GM19043 (cell line): Measurements from ENCODE around the gene CRYBA4.

Experiments used
- ATAC-seq: cut with Tn5 transposase; IDR thresholded peaks from one replicate; pipeline ENCODE4 v1.9.1; 2021; ENCODE audit warnings: low read depth; ENCODE audit not compliant: unreplicated experiment

CRYBA4 gene

DNA sequence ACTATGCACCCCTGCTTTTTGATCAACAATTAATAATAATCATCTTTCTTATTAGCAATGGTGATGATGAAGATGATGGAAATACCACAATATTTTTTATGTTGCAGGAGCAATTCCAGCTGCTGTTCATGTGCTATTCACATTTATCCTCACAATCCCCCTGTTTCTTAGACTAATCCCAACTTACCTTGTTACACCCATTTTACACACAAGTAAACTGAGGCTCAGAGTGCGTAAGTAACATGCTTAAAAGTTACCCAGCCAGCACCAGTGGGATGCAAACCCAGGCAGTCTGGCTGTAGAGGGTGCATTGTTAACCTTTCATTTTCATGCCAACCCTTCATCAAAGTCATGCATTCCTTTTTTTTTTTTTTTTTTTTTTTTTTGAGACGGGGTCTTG is 1.6 kb upstream of the CRYBA4 start:
- ATAC-seq = no peak

DNA sequence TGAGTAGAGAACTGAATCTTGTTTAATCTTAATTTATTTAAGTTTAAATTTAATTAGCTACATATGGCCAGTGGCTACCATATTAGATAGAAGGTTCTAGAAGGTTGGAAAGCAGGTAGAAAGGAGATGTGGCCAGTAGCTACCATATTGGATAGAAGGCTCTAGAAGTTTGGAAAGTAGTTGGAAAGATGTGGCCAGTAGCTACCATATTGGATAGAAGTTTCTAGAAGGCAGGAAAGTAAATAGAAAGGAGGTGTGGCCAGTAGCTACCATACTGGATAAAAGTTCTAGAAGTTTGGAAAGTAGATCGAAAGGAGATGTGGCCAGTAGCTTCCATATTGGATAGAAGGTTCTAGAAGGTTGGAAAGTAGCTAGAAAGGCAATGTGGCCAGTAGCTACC is 2.2 kb downstream of the CRYBA4 start:
- ATAC-seq = no peak

DNA sequence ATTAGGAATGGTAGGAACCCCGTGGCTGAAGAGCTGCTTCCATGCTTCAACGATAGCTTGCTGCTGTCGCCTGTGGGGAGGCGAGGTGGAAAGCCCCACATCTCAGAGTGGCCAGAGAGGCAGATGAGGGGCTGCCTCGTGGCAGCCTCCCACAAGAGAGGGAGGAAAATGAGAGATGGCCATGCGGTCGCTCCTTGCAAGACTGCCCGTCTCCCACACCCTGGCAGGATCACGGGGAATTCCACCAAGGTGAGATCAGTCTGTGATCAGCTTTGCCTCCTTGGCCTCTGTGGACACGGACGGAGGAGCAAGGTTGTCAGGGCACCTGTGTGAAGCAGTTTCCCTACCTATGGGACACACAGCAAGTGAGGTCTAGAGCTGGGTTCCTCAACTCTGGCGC is 3.0 kb downstream of the CRYBA4 start:
- no peak for ATAC-seq

DNA sequence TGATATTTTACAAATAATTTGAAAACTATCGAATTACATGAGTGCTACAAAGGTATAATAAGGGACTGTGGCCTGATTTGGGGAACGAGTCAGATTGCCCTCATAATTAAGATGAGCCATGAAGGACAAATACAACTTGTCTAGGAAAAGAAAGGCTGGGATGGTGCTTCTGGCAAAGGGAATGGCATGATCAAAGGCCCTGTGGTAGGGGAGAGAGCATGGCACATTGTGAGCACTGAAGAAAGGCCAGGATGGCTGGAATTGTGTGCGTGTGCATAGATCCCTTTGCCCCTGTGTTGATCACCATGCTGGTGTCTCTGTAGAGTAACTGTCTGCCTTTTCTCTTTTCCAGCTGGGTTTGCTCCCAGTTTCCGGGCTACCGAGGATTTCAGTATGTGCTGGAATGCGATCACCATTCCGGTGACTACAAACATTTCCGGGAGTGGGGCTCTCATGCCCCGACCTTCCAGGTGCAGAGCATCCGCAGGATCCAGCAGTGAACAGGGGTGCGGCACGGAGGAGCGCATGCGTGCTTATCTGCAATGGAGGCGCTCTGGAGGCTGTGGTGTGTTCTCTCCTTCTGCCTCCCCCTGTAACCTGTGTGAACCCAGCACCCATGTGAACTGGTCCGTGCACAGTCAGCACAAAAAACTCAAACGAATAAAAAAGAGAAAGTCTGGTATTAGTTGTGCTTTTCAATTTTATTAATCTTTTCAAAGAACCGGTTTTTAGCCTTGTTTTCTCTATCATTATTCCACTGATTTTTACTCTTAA is 8.4 kb downstream of the CRYBA4 start:
- ATAC-seq = no peak

DNA sequence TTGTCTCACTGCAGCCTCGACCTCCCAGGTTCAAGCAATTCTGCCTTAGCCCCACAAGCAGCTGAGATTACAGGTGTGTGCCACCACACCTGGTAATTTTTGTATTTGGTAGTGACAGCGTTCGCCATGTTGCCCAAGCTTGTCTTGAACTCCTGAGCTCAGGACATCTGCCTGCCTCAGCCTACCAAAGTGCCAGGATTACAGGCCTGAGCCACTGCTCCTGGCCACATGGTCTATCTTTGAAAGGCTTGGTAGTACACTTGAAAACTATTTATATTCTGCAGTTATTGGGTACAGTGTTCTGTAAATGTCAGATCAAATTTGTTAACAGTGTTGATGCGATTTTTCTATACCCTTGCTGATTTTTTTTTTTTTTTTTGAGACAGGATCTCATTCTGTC is 9.5 kb downstream of the CRYBA4 start:
- ATAC-seq = no peak

DNA sequence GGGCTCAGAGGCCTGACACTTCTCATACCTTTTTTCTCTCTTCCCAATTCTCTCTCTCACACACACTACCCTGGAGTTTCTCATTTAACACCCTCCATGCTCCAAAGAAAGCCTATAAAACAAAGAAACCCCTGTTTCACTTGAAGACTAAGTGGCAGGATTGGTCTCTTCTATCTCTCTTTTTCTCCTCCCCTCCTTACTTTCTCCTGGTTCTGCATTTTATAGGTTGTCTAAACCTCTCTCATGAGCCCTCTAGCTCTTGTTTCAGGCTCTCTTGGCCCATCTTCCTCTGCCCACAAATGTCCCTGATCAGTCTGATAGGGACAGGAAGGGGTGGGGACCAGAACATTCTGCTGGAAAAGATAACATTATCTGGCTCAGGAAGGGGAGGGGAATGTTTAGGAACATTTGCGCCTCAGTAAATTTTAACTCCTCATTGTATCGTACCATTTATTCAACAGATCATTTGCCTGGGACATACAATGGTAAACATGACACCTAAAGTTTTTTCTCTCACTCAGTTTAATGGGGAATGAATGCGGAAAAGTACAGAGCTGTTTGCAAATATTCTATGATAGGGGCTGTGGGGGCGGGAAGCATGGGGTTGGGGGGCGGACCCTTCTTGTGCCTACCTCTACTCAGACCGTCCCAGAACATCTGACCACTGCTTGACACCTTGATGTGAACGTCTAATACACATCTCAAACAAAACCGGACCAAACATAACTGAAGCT is 10.8 kb downstream of the CRYBA4 start:
- no peak for ATAC-seq

DNA sequence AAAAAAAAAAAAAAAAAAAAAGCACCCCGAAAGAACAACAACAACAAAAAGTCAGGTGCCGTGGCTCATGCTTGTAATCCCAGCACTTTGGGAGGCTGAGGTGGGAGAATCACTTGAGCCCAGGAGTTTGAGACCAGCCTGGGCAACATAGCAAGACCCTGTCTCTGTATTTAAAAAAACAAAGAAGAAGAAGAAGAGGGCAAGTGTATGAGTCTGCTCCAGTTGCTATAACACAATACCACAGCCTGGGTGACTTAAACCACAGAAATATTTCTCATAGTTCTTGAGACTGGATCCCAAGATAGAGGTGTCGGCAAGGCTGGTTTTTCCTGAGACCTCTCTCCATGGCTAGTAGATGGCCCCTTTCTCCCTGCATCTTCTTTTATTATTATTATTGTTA is 12.4 kb downstream of the CRYBA4 start:
- ATAC-seq = no peak

DNA sequence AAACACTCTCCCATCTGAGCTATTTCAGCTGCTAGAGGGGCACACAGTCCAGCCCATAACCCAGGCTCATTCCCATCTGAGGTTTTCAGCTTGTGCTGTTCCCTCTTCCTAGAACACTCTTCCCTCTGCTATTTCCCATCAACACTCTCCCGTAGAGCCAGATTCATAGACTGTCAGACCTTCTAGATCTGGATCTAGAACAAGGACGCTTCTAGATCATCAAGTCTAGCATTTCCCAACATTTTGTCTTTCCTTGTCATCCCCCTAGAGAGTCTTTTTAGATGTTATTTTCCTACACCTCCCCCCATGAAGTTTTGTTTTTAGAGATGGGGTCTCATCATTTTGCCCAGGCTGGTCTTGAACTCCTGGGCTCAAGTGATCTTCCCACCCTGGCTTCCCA is 13.4 kb downstream of the CRYBA4 start:
- no peak for ATAC-seq

DNA sequence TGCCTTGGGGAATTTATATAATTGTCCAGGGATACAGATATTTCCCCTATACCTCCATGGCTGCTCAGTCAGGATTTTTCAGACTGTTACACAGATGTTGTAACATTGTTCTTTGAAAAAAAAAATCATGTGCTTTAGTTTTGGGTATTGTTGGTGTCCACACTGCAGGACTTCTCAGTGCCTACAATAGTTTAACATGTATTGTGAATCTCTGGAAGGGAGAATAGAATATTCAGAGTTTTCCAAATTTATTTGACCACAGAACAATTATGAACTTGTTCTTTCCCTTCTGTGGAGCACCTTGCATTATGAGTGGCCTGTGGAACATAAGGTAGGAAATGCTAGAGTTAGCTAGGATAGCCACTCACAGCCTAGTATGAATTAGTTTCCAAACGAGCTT is 14.5 kb downstream of the CRYBA4 start:
- no peak for ATAC-seq

DNA sequence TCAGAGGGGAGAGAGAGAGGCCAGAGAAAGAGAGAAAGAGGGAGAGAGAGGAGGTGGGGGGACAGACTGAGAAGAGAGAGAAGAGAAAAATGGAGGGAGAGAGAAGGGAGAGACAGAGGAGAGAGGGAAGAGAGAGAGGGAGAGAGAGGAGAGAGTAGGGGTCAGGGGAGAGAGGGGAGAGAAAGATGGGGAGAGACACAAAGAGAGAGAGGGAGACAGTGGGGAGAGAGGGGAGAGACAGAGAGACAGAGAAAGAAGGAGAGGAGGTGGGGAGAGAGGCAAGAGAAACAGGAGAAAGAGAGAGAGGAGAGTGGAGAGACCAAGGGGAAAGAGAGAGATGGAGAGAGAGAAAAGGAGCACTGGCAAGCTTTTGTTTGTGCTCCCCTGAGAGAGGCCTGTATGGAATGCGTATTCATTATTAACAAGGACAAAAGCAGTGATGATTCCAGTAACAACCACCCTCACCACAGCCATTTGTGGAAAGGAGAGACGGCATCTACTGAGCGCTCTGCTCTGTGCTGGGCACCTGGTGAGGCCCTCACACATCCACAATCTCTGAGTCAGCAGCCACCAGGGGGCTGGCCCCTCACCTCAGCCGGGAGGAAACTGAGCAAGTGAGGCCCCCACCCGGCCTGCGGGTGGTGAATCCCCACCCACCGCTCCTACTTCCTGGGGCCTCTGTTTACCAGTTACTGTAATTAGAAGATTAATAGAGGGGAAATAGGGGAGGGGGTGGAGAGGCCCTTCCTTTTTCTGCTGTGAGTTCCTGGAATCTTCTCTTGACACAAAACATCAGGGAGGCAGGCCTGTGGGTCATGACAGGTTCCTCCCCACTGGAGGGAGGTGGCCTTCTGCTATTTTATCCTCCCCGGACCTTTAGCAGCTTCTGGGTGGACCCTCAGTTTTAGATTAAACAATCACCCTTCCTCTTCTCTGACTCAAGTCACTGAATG is 21.0 kb downstream of the CRYBA4 start:
- no peak for ATAC-seq

DNA sequence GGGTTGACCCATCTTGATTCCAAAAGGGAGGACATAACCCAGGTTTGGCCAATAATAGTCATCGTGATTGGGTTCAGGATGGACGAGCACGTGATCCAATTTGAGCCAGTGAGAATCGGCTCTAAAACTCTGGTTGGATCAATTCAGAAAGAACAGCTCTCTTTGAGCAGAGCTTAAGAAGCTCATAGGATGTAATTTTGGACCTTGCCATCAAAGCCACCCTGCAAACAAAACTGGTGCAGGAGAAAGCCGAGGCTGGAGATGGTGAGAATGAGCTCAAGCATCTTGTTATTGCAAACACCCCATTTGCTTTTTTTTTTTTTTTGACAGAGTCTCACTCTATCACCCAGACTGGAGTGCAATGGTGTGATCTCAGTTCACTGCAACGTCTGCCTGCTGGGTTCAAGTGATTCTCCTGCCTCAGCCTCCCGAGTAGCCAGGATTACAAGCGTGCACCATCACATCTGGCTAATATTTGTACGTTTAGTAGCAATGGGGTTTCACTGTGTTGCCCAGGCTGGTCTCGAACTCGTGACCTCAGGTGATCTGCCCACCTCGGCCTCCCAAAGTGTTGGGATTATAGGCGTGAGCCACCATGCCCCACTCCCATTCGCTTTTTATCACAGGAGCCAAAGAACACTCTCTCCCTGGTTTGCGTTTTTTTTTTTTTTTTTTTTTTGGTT is 21.8 kb downstream of the CRYBA4 start:
- no peak for ATAC-seq

DNA sequence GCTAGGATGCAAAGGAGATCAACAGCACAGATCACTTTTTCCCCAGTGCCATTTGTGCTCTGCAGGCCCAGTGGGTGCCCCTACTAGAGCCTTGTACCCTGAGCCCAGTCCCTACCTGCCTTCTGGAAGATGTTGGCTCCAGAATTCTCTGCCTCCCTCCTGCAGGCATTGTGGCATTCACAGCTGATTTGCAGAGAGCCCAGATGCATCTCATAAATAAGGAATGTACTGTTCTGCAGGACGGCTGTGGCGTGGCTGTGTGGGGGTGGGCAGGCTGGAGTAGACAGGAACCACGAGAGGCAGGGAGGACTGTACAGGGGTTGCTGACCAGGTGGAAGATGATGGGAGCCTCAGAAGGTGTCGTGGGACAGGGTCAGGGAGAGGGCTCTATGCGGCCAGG is 24.4 kb downstream of the CRYBA4 start:
- no peak for ATAC-seq

DNA sequence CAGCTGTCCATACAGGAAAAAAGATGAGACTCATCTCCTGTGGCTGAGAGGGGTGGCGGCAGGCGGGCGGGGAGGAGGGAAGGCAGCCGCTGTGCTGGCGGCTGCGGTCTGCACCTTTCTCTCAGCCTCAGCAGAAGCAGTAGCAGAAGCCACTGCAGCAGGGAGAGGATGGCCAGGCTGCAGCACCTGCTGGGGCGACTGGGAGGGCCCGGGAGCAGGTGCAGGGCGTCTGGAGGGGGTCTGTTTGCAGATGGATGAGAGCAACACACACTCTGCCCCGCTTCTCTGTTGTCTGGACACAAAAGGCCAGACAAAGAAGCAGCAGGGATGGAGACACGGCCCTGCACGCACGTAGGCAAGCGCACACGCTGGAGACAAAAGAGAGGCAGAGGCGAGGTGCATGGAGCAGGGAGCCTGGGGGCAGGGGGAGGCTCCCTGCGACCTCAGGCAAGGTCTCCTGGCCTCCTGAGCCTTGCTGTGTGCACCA is 26.3 kb downstream of the CRYBA4 start:
- no peak for ATAC-seq

DNA sequence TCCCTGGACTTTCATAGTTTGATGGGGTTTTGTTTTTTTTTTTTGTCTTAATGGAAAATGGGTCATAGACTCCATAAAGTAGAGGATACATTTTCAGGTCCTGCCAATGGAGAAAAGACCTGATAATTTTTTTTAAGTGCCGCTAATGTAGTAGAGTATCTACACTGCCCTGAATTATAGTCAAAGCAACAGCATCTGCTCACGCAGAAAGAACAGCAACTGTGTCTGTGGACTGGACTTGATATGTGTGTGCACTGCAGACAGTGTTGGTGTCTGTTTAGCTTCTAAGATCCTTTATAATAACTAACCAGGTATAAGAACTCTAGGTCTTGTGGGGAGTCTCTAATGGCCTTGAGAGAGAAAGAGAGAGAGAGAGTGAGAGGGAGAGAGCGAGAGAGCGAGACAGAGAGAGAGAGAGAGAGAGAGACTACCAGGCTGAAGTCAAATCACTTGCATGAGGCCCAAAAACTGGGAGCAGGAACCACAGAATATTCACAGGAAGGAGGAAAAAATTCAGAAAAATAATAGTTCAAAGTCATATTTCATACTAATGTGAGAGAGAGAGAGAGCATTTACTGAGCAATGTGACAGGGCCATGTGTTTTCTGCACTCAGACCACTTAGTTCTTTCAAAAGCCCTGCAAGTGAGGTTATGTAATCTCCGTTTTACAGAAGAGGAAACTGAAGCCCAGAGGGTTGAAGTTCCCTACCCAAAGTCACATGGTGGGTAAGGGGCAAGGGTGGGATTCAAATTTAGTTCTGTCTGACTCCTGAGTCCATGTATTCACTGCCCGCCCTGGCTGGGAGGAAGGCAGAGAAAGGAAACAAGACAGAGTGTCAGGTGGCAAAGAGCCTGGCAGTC is 27.0 kb downstream of the CRYBA4 start:
- ATAC-seq = no peak

DNA sequence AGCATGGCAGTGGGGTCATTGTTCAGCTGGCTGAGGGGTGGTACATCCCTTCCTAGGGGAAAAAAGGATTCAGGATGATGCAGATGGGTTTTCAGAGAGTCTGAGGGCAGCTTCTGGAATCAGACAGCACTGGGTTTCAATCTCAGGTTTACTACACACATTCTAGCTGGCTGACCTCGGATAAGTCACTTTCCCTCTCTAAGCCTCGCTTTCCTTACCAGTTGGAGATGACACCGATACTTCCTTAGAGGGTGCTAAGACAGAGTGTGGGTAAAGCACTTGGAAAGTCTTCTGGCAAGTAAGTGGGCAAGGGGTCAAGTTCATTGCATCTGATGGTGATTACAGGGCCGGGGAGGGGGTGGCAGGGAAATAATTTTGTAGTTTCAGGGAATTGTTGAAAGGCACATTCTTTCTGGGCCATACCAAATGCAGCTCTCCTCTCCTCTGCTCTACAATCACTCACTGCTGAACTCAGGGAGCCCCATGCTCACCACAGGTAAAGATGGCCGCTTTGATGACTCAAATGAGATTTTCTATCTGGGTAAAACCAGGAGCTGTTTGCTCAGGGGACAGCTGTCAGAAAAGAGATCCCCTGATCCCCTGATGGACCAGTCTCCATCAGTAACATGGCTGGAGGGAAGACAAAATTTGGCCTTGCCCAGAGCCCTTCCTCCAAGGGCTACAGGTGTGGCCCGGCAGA is 29.1 kb downstream of the CRYBA4 start:
- no peak for ATAC-seq

DNA sequence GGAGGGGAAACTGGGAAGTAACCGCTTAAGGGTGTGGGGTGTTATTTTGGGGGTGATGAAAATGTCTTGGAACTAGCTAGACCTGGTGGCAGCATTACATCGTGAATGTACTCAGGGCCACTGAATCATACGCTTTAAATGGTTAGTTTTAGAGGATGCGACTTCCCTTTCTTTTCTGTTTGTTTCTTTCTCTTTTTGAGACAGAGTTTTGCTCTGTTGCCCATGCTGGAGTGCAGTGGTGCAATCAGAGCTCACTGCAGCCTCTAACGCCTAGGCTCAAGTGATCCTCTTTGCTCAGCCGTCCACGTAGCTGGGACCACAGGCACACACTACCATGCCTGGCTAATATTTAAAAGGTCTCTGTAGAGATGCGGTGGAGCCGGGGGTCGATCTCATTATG is 30.1 kb downstream of the CRYBA4 start:
- ATAC-seq = no peak

DNA sequence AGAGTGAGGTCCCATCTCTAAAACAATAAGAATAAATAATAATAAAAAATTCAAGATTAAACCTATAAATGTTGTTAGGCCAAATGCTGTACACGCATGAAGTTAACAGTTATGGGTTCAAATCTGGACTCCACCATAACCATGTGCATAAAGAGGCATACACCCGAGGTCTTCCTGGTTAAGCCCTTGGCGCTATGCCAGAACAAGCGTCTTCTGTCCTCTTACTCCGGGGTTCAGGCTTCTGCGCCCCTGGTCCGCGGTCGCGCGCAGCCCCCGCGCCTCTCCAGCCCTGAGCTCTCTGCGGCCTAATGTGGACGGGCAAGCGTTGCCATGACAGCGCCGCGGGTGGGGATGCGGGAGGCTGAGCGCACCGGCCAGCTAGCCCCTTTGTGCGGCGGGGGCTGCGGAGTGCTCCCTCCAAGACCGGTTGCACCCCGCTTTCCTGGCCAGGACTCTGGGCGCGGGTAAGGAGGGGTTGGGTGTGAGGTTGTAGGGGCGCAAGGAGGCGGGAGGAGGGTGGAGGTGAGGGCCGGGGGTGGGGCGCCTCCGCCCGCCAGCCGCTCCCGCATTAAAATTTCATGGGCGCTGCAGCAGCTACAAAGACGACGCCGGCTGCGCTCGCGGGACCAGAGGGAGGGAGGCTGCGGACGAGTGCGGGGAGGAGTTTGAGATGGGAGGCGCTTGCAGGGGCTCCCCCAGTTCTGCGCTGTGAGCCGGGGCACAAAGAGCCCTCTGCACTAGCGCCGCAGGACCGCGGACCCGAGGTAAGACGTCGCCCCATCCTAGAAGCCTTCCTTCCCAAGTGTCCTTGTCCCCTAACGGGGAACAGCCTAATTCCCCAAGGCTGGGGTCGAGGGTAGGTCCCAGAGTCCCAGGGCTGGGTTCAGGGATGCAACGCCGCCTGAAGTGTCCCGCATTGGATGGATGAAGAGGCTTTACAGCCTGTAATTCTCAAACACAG is 35.4 kb downstream of the CRYBA4 start, which contains the start of gene MIAT:
MIAT (plus strand) TSS at position 698 of the 961 bp plus-strand sequence.
- no peak for ATAC-seq

DNA sequence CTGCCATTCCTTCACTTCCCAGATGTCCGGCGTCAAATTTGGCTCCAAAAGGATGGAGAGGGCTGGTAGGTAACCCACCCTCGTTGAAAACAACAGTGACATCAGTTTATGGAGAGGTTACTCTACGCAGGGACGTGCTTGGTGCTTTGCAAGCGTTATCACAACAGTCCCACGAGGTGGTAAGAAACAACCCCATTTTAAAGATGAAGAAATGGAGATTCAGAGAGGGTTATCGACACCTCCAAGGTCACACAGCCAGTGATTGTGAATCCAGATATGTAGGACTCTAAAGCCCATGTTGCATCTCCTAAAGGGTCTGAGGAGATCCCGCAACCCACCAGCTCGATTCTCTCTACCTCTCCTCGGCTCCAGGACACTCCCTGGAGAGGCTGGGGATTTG is 36.4 kb downstream of the CRYBA4 start:
- no peak for ATAC-seq
